ENCODE measurements around the gene ATG14.

GRCh38 chr14:55336162-55336561 lies 75.5 kb downstream of the ATG14 start:
- TF ChIP-seq POLR2A (IDR thresholded peaks at IDR 0.05), result no peak
- no peak for TF ChIP-seq CTCF (IDR thresholded peaks at IDR 0.05)
